Vagina (tissue), 2 donors: ENCODE data around the gene LTF. TPM values are rescaled to one million over a fixed set of nuclear protein-coding genes. Genes with fewer than 3 reads are reported as not detected.

ENCODE experiments used
- DNase-seq, 2 donors: peaks; one replicate each; pipeline ENCODE4 v3.0.0-alpha.2; 2017; ENCODE audit errors: extremely low spot score in 2 of 2
- H3K27ac ChIP-seq: fragments of 200-600 bp; sonication (generic); one replicate; pipeline ENCODE4 v1.5.1; 2019
- H3K27me3 ChIP-seq: fragments of 200-600 bp; sonication (generic); one replicate; pipeline ENCODE4 v1.5.1; 2019
- H3K36me3 ChIP-seq, 2 donors: fragments of 200-600 bp; sonication (generic); one replicate each; pipeline ENCODE4 v1.5.1; 2017 to 2019
- H3K4me1 ChIP-seq: fragments of 200-600 bp; sonication (generic); one replicate; pipeline ENCODE4 v1.5.1; 2019
- H3K4me3 ChIP-seq, 2 donors: fragments of 200-600 bp; sonication (generic); 1 replicate in 1 of 2; 2 replicates in 1 of 2; pipeline ENCODE4 v1.5.1; 2016 to 2019
- H3K9me3 ChIP-seq: fragments of 200-600 bp; sonication (generic); one replicate; pipeline ENCODE4 v1.5.1; 2019
- POLR2A ChIP-seq, 2 donors: fragments of 450-650 bp; IDR thresholded peaks; one replicate each; pipeline ENCODE4 v1.6.1; 2017; ENCODE audit warnings: antibody characterized with exemption in 2 of 2, mild to moderate bottlenecking in 2 of 2, moderate library complexity in 2 of 2
- POLR2AphosphoS5 ChIP-seq, 2 donors: sonication (generic); formaldehyde crosslinking; IDR thresholded peaks; one replicate each; pipeline ENCODE4 v1.9.0; 2017; ENCODE audit warnings: antibody characterized with exemption in 2 of 2, mild to moderate bottlenecking in 2 of 2, low read depth in 1 of 2; ENCODE audit not compliant: insufficient read depth in 1 of 2
- intact Hi-C: fragments of 100-400 bp; cut with DNase I; formaldehyde crosslinking; loops from one replicate; pipeline ENCODE4 v1.15.1; 2023
- total RNA-seq: library from RNA; depleted of rRNA; stranded (reverse); fragments of >200 nt; gene quantifications from one replicate; pipeline ENCODE4 v1.2.3, GENCODE V29; 2016
- TF ChIP-seq, protein P1 (sequence below), 3 experiments: fragments of 450-650 bp in 2 of 3; fragments of 200-600 bp in 1 of 3; sonication (generic) in 1 of 3; IDR thresholded peaks; one replicate each; pipeline ENCODE4 v1.5.1; 2017 to 2019; ENCODE audit warnings: antibody characterized with exemption in 3 of 3, mild to moderate bottlenecking in 2 of 3, moderate library complexity in 2 of 3

Gene LTF
- total RNA-seq, 1 donor from 2014 or later, result not detected

DNA sequence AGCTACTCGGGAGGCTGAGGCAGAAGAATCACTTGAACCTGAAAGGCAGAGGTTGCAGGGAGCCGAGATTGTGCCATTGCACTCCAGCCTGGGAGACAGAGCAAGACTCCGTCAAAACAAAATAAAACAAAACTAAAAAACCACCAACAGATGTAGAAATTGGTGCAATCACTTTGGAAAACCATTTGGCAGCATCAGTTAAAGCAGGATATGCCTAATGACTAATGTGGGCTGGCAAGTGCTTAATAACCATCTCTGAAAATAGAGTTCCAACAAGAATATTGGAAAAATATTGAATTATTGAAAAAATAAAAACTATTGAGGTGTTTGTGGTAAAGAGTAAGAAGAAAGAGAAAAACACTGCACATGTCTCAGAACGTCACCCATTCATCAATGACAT lies 16.9 kb upstream of the LTF start:
- intact Hi-C loops, result no loop called here

DNA sequence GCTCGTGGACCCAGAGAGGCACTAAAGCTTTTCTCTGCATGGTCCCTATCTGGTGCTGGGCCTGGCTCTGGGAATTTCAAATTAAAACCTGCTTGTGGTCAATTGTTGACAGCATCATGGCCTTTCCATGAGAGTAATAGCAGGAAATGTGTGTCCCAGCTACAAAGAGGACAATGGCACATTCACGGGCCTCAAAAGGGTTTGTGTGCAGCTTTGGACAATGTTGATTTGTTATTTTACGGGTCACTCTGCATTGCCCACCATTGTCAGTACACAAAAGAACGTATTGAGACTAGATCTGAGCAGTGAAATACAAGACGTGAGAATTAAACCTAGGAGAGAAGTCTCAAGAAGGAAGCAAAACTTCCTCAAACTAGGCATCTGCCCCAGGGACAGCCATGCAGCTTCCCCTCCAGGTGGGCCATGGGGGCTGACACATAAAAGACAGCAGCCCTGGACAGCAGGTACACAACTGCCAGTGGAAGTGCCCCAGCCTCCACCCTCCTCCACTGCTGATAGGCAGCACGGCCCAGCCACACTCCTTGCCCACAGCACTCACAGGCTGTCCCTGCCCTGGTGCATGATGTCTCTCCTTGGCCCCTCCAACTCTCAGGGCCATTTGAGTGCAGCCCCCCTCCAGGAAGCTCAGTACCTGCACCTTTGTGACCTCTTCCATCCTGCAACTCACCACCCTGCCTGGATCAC lies 15.9 kb upstream of the LTF start:
- no peaks in the 10 kb centered on the region for H3K9me3 ChIP-seq
- H3K36me3 ChIP-seq, result no peaks in the 10 kb centered on the region
- H3K4me1 ChIP-seq, result no peaks in the 10 kb centered on the region
- intact Hi-C loops, result no loop called here
- H3K4me3 ChIP-seq, result no peak overlapping the region
- no peak for DNase-seq
- H3K27ac ChIP-seq, result no peak overlapping the region
- TF ChIP-seq POLR2A (IDR thresholded peaks at IDR 0.05) (no peak), POLR2AphosphoS5 (IDR thresholded peaks at IDR 0.05; ENCODE audit: insufficient read depth in 1 of 2, low read depth in 1 of 2) (no peak)
- TF ChIP-seq, protein P1, sequence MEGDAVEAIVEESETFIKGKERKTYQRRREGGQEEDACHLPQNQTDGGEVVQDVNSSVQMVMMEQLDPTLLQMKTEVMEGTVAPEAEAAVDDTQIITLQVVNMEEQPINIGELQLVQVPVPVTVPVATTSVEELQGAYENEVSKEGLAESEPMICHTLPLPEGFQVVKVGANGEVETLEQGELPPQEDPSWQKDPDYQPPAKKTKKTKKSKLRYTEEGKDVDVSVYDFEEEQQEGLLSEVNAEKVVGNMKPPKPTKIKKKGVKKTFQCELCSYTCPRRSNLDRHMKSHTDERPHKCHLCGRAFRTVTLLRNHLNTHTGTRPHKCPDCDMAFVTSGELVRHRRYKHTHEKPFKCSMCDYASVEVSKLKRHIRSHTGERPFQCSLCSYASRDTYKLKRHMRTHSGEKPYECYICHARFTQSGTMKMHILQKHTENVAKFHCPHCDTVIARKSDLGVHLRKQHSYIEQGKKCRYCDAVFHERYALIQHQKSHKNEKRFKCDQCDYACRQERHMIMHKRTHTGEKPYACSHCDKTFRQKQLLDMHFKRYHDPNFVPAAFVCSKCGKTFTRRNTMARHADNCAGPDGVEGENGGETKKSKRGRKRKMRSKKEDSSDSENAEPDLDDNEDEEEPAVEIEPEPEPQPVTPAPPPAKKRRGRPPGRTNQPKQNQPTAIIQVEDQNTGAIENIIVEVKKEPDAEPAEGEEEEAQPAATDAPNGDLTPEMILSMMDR (IDR thresholded peaks at IDR 0.05), result no peak
- H3K27me3 ChIP-seq, result no peaks in the 10 kb centered on the region

More for the DNA sequence above, 16.9 kb upstream of the LTF start:
- H3K27ac ChIP-seq, result no peak overlapping the region
- H3K9me3 ChIP-seq, result no peaks in the 10 kb centered on the region
- H3K4me1 ChIP-seq, result no peaks in the 10 kb centered on the region
- DNase-seq, result no peak
- no peak overlapping the region for H3K4me3 ChIP-seq
- no peaks in the 10 kb centered on the region for H3K27me3 ChIP-seq
- H3K36me3 ChIP-seq, result no peaks in the 10 kb centered on the region
- TF ChIP-seq, protein P1 (IDR thresholded peaks at IDR 0.05), result no peak
- TF ChIP-seq POLR2AphosphoS5 (IDR thresholded peaks at IDR 0.05; ENCODE audit: insufficient read depth in 1 of 2, low read depth in 1 of 2) (no peak), POLR2A (IDR thresholded peaks at IDR 0.05) (no peak)

DNA sequence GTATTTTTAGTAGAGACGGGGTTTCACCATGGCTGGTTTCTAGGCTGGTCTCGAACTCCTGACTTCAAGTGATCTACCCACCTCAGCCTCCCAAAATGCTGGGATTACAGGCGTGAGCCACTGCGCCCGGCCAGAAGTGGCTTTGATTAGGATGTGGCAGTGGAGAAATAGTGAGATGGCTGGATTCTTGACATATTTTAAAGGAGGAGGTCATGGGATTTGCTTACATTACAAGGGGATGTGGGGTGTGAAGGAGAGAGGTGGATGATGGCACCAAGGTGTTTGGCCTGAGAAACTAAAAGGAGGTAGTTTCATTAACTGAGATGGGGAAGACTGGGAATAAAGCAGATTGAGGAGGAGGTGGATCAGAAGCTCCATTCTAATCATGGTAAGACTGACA lies 15.0 kb upstream of the LTF start:
- TF ChIP-seq, protein P1 (IDR thresholded peaks at IDR 0.05), result no peak
- TF ChIP-seq POLR2A (IDR thresholded peaks at IDR 0.05) (no peak), POLR2AphosphoS5 (IDR thresholded peaks at IDR 0.05; ENCODE audit: insufficient read depth in 1 of 2, low read depth in 1 of 2) (no peak)
- Histone ChIP-seq H3K9me3 (no peaks in the 10 kb centered on the region), H3K36me3 (no peaks in the 10 kb centered on the region), H3K27me3 (no peaks in the 10 kb centered on the region), H3K4me3 (no peak overlapping the region), H3K27ac (no peak overlapping the region), H3K4me1 (no peaks in the 10 kb centered on the region)
- DNase-seq, result no peak
- intact Hi-C loops, result no loop called here

DNA sequence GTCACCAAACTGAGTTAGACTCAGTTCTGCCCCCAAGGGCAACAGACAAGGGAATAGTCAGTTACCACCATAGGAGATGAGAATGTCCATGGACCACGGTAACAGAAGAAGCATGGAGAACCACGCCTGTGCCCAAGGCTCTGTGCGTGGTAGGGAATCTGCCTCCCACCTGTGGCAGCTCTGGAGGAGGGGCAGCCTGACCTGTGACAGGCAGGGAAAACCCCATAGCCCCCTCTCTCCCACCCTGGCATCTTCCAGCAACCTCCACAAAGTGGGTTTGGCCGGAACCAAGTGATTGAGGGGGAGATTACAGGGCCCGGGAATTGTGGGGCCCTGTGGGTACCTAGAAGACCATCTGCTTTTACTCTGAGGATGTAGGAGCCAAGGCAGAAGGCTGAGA lies 14.3 kb upstream of the LTF start:
- Histone ChIP-seq H3K4me1 (no peaks in the 10 kb centered on the region), H3K27ac (no peak overlapping the region), H3K4me3 (no peak overlapping the region), H3K36me3 (no peaks in the 10 kb centered on the region), H3K9me3 (no peaks in the 10 kb centered on the region), H3K27me3 (no peaks in the 10 kb centered on the region)
- intact Hi-C loops, result no loop called here
- no peak for DNase-seq
- TF ChIP-seq POLR2A (IDR thresholded peaks at IDR 0.05) (no peak), POLR2AphosphoS5 (IDR thresholded peaks at IDR 0.05; ENCODE audit: insufficient read depth in 1 of 2, low read depth in 1 of 2) (no peak)
- TF ChIP-seq, protein P1 (IDR thresholded peaks at IDR 0.05), result no peak

DNA sequence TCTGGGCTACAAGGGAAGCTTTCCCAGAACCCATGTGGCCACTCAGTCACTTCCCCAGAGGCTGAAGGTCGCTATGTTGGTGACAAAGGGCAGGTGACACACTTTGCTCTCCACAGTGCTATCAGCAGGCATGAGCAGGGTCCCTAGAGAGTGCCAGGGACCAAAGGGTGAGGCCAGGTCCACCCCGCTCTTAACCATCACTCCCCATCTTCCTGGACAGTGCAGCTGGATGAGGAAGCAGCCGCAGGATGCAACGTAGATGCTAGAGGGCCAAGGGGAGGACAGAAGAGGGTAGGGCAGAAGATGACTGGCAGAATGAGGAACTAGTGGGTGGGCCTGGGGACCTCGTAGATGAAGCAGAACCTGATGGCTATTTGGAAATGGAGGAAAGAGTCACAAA lies 13.6 kb upstream of the LTF start:
- DNase-seq, result no peak
- no peaks in the 10 kb centered on the region for H3K27me3 ChIP-seq
- no peak overlapping the region for H3K4me3 ChIP-seq
- H3K27ac ChIP-seq, result no peak overlapping the region
- no peak for TF ChIP-seq POLR2AphosphoS5 (IDR thresholded peaks at IDR 0.05; ENCODE audit: insufficient read depth in 1 of 2, low read depth in 1 of 2)
- TF ChIP-seq, protein P1 (IDR thresholded peaks at IDR 0.05), result no peak
- no peak for TF ChIP-seq POLR2A (IDR thresholded peaks at IDR 0.05)
- intact Hi-C loops, result no loop called here
- no peaks in the 10 kb centered on the region for H3K9me3 ChIP-seq
- no peaks in the 10 kb centered on the region for H3K36me3 ChIP-seq
- no peaks in the 10 kb centered on the region for H3K4me1 ChIP-seq
